ENCODE measurements around the gene FGF22. TPM values are rescaled to one million over a fixed set of nuclear protein-coding genes. Genes with fewer than 3 reads are reported as not detected.

The FGF22 gene
- total RNA-seq, 1 experiment from 2014 or later = not detected

- Histone ChIP-seq H3K27me3 (ENCODE audit: low read length) (no peaks in the 10 kb centered on the region), H3K4me1 (ENCODE audit: low read length) (peaks cover 13% of the 10 kb centered on the region), H3K27ac (ENCODE audit: low read length) (peak overlapping the region; percentile 79), H3K9me2 (replicated peaks; ENCODE audit: insufficient read depth, low read length) (no peaks in the 10 kb centered on the region), H2AFZ (ENCODE audit: low read length) (peak overlapping the region; percentile 65; the same call in 1 of the 2 replicates), H3K79me2 (ENCODE audit: low read length) (no peaks in the 10 kb centered on the region), H3K9ac (ENCODE audit: low read length) (peak overlapping the region; percentile 64), H3K4me2 (ENCODE audit: low read depth, low read length, poor library complexity, severe bottlenecking) (peak overlapping the region; percentile 56), H3K9me3 (ENCODE audit: low read length) (peaks cover 7% of the 10 kb centered on the region; the same call in 1 of the 2 replicates), H3K4me3 (ENCODE audit: low read length) (peak overlapping the region; percentile 53; the same call in 1 of the 2 replicates), H3K36me3 (ENCODE audit: insufficient read depth, low read length) (no peaks in the 10 kb centered on the region), H4K20me1 (ENCODE audit: insufficient read depth, low read depth, low read length) (no peaks in the 10 kb centered on the region)
- DNase-seq = peak; percentile 85
Measured at GRCh38 chr19:610801-611480, 28.7 kb upstream of the FGF22 start.

DNA sequence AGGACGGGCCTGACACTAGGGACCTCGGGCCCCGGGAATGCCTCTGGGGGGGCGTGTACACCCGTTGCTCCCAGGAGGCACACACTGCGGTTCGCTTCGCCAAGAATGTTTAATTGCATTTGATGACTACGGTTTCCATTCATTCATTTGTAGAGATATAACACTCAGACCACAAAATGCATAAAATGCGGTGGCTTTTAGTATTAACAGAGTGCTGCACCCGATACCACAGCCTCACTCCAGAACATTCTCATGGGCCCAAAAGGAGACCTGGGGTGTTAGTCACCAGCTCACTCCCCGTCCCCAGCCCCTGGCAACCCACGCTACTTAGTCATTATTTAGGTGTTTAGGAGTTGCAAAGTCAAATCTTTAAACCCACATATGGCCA lies 28.2 kb upstream of the FGF22 start:
- Histone ChIP-seq H4K20me1 (ENCODE audit: insufficient read depth, low read depth, low read length) (no peaks in the 10 kb centered on the region), H3K27ac (ENCODE audit: low read length) (peak overlapping the region; percentile 79), H3K9me3 (ENCODE audit: low read length) (peaks cover 7% of the 10 kb centered on the region; the same call in 1 of the 2 replicates), H3K79me2 (ENCODE audit: low read length) (no peaks in the 10 kb centered on the region), H2AFZ (ENCODE audit: low read length) (peak overlapping the region; percentile 65; the same call in 1 of the 2 replicates), H3K9ac (ENCODE audit: low read length) (peak overlapping the region; percentile 64), H3K27me3 (ENCODE audit: low read length) (no peaks in the 10 kb centered on the region), H3K9me2 (replicated peaks; ENCODE audit: insufficient read depth, low read length) (no peaks in the 10 kb centered on the region), H3K4me3 (ENCODE audit: low read length) (peak overlapping the region; percentile 53; the same call in 1 of the 2 replicates), H3K36me3 (ENCODE audit: insufficient read depth, low read length) (no peaks in the 10 kb centered on the region), H3K4me1 (ENCODE audit: low read length) (peaks cover 13% of the 10 kb centered on the region), H3K4me2 (ENCODE audit: low read depth, low read length, poor library complexity, severe bottlenecking) (peak overlapping the region; percentile 56)
- no peak for DNase-seq

- no peak overlapping the region for H3K4me2 ChIP-seq (ENCODE audit: low read depth, low read length, poor library complexity, severe bottlenecking)
- H3K27me3 ChIP-seq (ENCODE audit: low read length) = no peaks in the 10 kb centered on the region
- DNase-seq = no peak
- H3K9ac ChIP-seq (ENCODE audit: low read length) = no peak overlapping the region
- H3K9me3 ChIP-seq (ENCODE audit: low read length) = peaks cover under 1% of the 10 kb centered on the region; the same call in 1 of the 2 replicates
- no peaks in the 10 kb centered on the region for H3K9me2 ChIP-seq (replicated peaks; ENCODE audit: insufficient read depth, low read length)
- no peaks in the 10 kb centered on the region for H3K36me3 ChIP-seq (ENCODE audit: insufficient read depth, low read length)
- peaks cover 13% of the 10 kb centered on the region for H3K4me1 ChIP-seq (ENCODE audit: low read length)
- H3K27ac ChIP-seq (ENCODE audit: low read length) = no peak overlapping the region
- no peak overlapping the region for H2AFZ ChIP-seq (ENCODE audit: low read length)
- no peaks in the 10 kb centered on the region for H4K20me1 ChIP-seq (ENCODE audit: insufficient read depth, low read depth, low read length)
- no peak overlapping the region for H3K4me3 ChIP-seq (ENCODE audit: low read length)
- no peaks in the 10 kb centered on the region for H3K79me2 ChIP-seq (ENCODE audit: low read length)
Measured at GRCh38 chr19:612941-613340, 26.7 kb upstream of the FGF22 start.

DNA sequence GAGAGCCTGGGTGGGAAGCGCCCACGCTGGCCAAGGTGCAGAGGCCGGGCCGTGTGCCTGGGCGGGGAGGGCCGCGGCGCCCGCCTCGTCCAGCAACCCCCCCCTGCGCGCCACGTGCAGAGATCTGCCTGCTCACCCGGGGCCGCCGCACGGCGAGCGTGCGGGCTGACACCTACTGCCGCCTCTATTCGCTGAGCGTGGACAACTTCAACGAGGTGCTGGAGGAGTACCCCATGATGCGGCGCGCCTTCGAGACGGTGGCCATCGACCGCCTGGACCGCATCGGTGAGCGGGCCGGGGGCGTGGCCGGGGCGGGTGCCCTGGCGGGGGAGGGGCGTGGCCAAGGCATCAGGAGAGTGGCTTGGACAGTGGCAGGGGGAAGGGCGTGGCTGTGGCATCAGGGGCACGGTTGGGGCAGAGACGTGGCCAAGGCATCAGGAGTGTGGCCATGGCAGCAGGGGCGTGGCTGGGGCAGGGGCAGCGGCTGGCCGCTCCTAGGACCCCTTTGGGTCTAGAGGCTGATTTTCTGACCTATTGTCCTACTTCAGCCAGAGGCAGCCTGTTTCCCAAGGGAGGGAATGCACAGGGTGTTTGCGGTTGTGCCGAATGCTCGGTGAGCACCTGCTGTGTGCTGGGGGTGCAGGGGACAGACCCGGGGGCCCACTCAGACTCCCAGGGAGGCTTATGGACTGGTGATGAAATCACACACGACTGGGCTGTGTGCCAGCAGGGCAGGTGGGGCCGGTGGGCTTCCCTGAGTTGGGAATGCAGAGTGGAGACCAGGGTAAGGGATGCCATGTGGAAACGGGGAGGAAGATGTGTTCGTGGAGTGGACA lies 25.7 kb upstream of the FGF22 start:
- no peak overlapping the region for H2AFZ ChIP-seq (ENCODE audit: low read length)

GRCh38 chr19:615619-616018 lies 24.1 kb upstream of the FGF22 start:
- Histone ChIP-seq H3K9ac (ENCODE audit: low read length) (no peak overlapping the region), H3K27me3 (ENCODE audit: low read length) (no peaks in the 10 kb centered on the region), H3K9me2 (replicated peaks; ENCODE audit: insufficient read depth, low read length) (no peaks in the 10 kb centered on the region), H3K9me3 (ENCODE audit: low read length) (no peaks in the 10 kb centered on the region), H3K79me2 (ENCODE audit: low read length) (no peaks in the 10 kb centered on the region), H2AFZ (ENCODE audit: low read length) (no peak overlapping the region), H3K36me3 (ENCODE audit: insufficient read depth, low read length) (no peaks in the 10 kb centered on the region; the same call in 1 of the 2 replicates), H4K20me1 (ENCODE audit: insufficient read depth, low read depth, low read length) (no peaks in the 10 kb centered on the region), H3K4me3 (ENCODE audit: low read length) (no peak overlapping the region), H3K4me2 (ENCODE audit: low read depth, low read length, poor library complexity, severe bottlenecking) (no peak overlapping the region), H3K4me1 (ENCODE audit: low read length) (peaks cover 11% of the 10 kb centered on the region), H3K27ac (ENCODE audit: low read length) (no peak overlapping the region)
- no peak for DNase-seq

More for the DNA sequence above, 25.7 kb upstream of the FGF22 start:
- Histone ChIP-seq H3K9me3 (ENCODE audit: low read length) (no peaks in the 10 kb centered on the region; the same call in 1 of the 2 replicates), H3K79me2 (ENCODE audit: low read length) (no peaks in the 10 kb centered on the region), H3K4me2 (ENCODE audit: low read depth, low read length, poor library complexity, severe bottlenecking) (no peak overlapping the region), H3K27me3 (ENCODE audit: low read length) (no peaks in the 10 kb centered on the region), H3K36me3 (ENCODE audit: insufficient read depth, low read length) (no peaks in the 10 kb centered on the region), H4K20me1 (ENCODE audit: insufficient read depth, low read depth, low read length) (no peaks in the 10 kb centered on the region), H3K4me1 (ENCODE audit: low read length) (peaks cover 13% of the 10 kb centered on the region), H3K9ac (ENCODE audit: low read length) (no peak overlapping the region), H3K27ac (ENCODE audit: low read length) (no peak overlapping the region), H3K4me3 (ENCODE audit: low read length) (no peak overlapping the region), H3K9me2 (replicated peaks; ENCODE audit: insufficient read depth, low read length) (no peaks in the 10 kb centered on the region)
- DNase-seq = no peak

DNA sequence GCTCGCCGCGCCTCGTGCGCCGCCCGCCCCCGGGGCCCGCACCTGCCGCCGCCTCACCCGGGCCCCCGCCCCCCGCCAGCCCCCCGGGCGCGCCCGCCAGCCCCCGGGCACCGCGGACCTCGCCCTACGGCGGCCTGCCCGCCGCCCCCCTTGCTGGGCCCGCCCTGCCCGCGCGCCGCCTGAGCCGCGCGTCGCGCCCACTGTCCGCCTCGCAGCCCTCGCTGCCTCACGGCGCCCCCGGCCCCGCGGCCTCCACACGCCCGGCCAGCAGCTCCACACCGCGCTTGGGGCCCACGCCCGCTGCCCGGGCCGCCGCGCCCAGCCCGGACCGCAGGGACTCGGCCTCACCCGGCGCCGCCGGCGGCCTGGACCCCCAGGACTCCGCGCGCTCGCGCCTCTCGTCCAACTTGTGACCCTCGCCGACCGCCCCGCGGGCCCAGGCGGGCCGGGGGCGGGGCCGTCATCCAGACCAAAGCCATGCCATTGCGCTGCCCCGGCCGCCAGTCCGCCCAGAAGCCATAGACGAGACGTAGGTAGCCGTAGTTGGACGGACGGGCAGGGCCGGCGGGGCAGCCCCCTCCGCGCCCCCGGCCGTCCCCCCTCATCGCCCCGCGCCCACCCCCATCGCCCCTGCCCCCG lies 23.5 kb upstream of the FGF22 start:
- H3K79me2 ChIP-seq (ENCODE audit: low read length) = no peaks in the 10 kb centered on the region
- H3K4me1 ChIP-seq (ENCODE audit: low read length) = peaks cover 5% of the 10 kb centered on the region
- no peaks in the 10 kb centered on the region for H4K20me1 ChIP-seq (ENCODE audit: insufficient read depth, low read depth, low read length)

GRCh38 chr19:616747-617526 lies 22.7 kb upstream of the FGF22 start:
- Histone ChIP-seq H3K27ac (ENCODE audit: low read length) (no peak overlapping the region), H2AFZ (ENCODE audit: low read length) (no peak overlapping the region), H4K20me1 (ENCODE audit: insufficient read depth, low read depth, low read length) (no peaks in the 10 kb centered on the region), H3K4me2 (ENCODE audit: low read depth, low read length, poor library complexity, severe bottlenecking) (no peak overlapping the region), H3K9ac (ENCODE audit: low read length) (no peak overlapping the region), H3K9me2 (replicated peaks; ENCODE audit: insufficient read depth, low read length) (no peaks in the 10 kb centered on the region), H3K9me3 (ENCODE audit: low read length) (no peaks in the 10 kb centered on the region), H3K27me3 (ENCODE audit: low read length) (no peaks in the 10 kb centered on the region), H3K4me1 (ENCODE audit: low read length) (no peaks in the 10 kb centered on the region), H3K36me3 (ENCODE audit: insufficient read depth, low read length) (peaks cover 3% of the 10 kb centered on the region; the same call in 1 of the 2 replicates), H3K79me2 (ENCODE audit: low read length) (no peaks in the 10 kb centered on the region), H3K4me3 (ENCODE audit: low read length) (no peak overlapping the region)
- no peak for DNase-seq

More for the DNA sequence above, 23.5 kb upstream of the FGF22 start:
- Histone ChIP-seq H3K4me2 (ENCODE audit: low read depth, low read length, poor library complexity, severe bottlenecking) (no peak overlapping the region), H3K9ac (ENCODE audit: low read length) (no peak overlapping the region), H3K27me3 (ENCODE audit: low read length) (no peaks in the 10 kb centered on the region), H3K9me2 (replicated peaks; ENCODE audit: insufficient read depth, low read length) (no peaks in the 10 kb centered on the region), H3K4me3 (ENCODE audit: low read length) (no peak overlapping the region), H3K27ac (ENCODE audit: low read length) (no peak overlapping the region), H3K9me3 (ENCODE audit: low read length) (no peaks in the 10 kb centered on the region), H2AFZ (ENCODE audit: low read length) (no peak overlapping the region), H3K36me3 (ENCODE audit: insufficient read depth, low read length) (no peaks in the 10 kb centered on the region; the same call in 1 of the 2 replicates)
- DNase-seq = no peak

Data from Karpas-422 (cell line).